OCI-LY3 (cell line): Measurements from ENCODE around the gene LRP11.

Experiments
- EZH2phosphoT487 ChIP-seq: fragments of 200-600 bp; shearing (Covaris generic); IDR thresholded peaks from 2 replicates; pipeline ENCODE4 v1.6.1; 2018; ENCODE audit warnings: antibody characterized with exemption, mixed run types, low read depth
- TF ChIP-seq, protein P1 (sequence below): fragments of 200-600, 300-600 bp; sonication (generic); IDR thresholded peaks from 2 replicates; pipeline ENCODE4 v1.5.1; 2014; ENCODE audit warnings: antibody characterized with exemption, low read length, low read depth

DNA sequence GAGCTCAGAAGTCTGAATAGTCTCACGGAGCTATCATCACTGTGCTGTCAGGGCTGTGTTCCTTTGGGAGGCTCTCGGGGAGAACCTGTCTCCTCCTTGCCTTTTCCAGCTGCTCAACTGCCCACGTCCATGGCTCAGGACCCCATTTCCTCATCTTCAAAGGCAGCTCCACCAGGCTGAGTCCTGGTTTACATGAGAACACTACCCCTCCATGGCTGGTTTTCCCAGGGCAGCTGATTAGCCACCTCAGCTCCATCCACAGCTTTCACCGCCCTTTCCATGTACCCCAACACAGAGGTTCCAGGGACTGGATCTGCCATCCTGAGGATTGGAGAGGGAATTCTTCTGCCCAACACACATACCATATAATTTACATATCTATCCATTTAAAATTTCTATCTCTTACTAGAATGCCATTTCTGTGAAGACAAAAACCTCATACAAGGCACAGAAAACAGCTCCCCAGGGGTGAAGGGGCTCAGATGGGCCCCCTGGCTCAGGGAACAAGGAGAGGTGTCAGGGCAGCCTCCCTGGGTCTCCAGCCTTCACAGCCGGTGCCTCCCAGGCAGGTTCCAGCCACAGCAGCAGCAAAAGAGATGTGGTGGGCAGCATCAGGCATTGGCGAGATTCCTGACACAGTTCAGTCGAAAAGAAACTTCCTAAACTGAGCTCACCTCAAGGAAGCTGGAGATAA is 35.9 kb upstream of the LRP11 start:
- TF ChIP-seq, protein P1, sequence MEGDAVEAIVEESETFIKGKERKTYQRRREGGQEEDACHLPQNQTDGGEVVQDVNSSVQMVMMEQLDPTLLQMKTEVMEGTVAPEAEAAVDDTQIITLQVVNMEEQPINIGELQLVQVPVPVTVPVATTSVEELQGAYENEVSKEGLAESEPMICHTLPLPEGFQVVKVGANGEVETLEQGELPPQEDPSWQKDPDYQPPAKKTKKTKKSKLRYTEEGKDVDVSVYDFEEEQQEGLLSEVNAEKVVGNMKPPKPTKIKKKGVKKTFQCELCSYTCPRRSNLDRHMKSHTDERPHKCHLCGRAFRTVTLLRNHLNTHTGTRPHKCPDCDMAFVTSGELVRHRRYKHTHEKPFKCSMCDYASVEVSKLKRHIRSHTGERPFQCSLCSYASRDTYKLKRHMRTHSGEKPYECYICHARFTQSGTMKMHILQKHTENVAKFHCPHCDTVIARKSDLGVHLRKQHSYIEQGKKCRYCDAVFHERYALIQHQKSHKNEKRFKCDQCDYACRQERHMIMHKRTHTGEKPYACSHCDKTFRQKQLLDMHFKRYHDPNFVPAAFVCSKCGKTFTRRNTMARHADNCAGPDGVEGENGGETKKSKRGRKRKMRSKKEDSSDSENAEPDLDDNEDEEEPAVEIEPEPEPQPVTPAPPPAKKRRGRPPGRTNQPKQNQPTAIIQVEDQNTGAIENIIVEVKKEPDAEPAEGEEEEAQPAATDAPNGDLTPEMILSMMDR, result no peak
- no peak for TF ChIP-seq EZH2phosphoT487
